K562 (cell line): ENCODE measurements around the gene STX12. TPM values are rescaled to one million over a fixed set of nuclear protein-coding genes. Genes with fewer than 3 reads are reported as not detected.

Experiments used
- DMBX1 ChIP-seq: fragments of 250-450 bp; sonication (Bioruptor Pico); IDR thresholded peaks from 2 replicates; pipeline ENCODE4 v1.8.0; 2022; ENCODE audit warnings: inconsistent platforms, mild to moderate bottlenecking, moderate library complexity, borderline replicate concordance
- FOXK1 ChIP-seq: sonication (generic); formaldehyde crosslinking; IDR thresholded peaks from 2 replicates; pipeline ENCODE4 v1.8.0; 2022; ENCODE audit warnings: missing genetic modification reagents, mild to moderate bottlenecking, borderline replicate concordance
- NR4A1 ChIP-seq, 2 experiments: fragments of 250-450 bp in 1 of 2; fragments of 450-650 bp in 1 of 2; sonication (Bioruptor Pico) in 1 of 2; IDR thresholded peaks; 2 replicates each; pipeline versions ENCODE4 v1.4.0 to v1.6.1; 2016 to 2020; ENCODE audit warnings: mild to moderate bottlenecking in 2 of 2, missing compliant biosample characterization in 1 of 2, missing genetic modification characterization in 1 of 2, moderate library complexity in 1 of 2
- SAFB2 ChIP-seq: fragments of 200-400 bp; formaldehyde crosslinking; IDR thresholded peaks from 2 replicates; pipeline ENCODE4 v1.6.1; 2018; ENCODE audit warnings: borderline replicate concordance, low read length, low read depth, moderate library complexity; ENCODE audit not compliant: severe bottlenecking
- TCF3 ChIP-seq: sonication (generic); formaldehyde crosslinking; IDR thresholded peaks from 2 replicates; pipeline ENCODE4 v1.4.0; 2020; ENCODE audit warnings: mild to moderate bottlenecking, missing genetic modification reagents
- USF2 ChIP-seq: sonication (generic); formaldehyde crosslinking; IDR thresholded peaks from 2 replicates; pipeline ENCODE4 v1.5.0; 2020; ENCODE audit warnings: missing genetic modification reagents
- ZBTB7A ChIP-seq: IDR thresholded peaks from 2 replicates; pipeline ENCODE4 v1.6.1; 2011; ENCODE audit warnings: low read depth, mild to moderate bottlenecking, low read length, moderate library complexity, borderline replicate concordance; ENCODE audit not compliant: control insufficient read depth
- ZC3H4 ChIP-seq: sonication (generic); formaldehyde crosslinking; IDR thresholded peaks from 2 replicates; pipeline ENCODE4 v1.9.0; 2021; ENCODE audit warnings: missing genetic modification reagents, borderline replicate concordance
- ZNF347 ChIP-seq: fragments of 450-650 bp; formaldehyde crosslinking; IDR thresholded peaks from 2 replicates; pipeline ENCODE4 v1.4.0; 2020; ENCODE audit warnings: low read depth, mild to moderate bottlenecking, moderate library complexity
- ZNF780A ChIP-seq: fragments of 250-450 bp; sonication (Bioruptor Pico); IDR thresholded peaks from 2 replicates; pipeline ENCODE4 v1.5.0; 2021; ENCODE audit warnings: mild to moderate bottlenecking
- ZSCAN32 ChIP-seq: fragments of 450-650 bp; formaldehyde crosslinking; IDR thresholded peaks from 2 replicates; pipeline ENCODE4 v1.4.0; 2020; ENCODE audit warnings: mild to moderate bottlenecking, moderate library complexity
- polyA plus RNA-seq, 8 experiments: library from polyadenylated mRNA; depleted of rRNA in 4 of 8; stranded (reverse) in 5 of 8; unstranded in 3 of 8; fragments of >200 nt; fragmentation: Nextera tagmentation in 2 of 8; fragmentation: Illumina TruSeq in 1 of 8; extraction: Ambion mirVana in 2 of 8; extraction: Trizol in 1 of 8; gene quantifications; 2 replicates each; pipeline versions ENCODE4 v1.2.1 to v1.2.3, GENCODE V29; 2011 to 2014; ENCODE audit warnings: inconsistent platforms in 1 of 8, missing spikeins in 1 of 8
- total RNA-seq, 7 experiments: library from RNA; depleted of rRNA in 6 of 7; stranded (reverse); fragments of >200 nt in 6 of 7; fragmentation: Illumina TruSeq in 2 of 7; extraction: Trizol in 2 of 7; gene quantifications; 2 replicates each; pipeline versions ENCODE4 v1.2.1 to v1.2.3, GENCODE V29; 2011 to 2021; ENCODE audit warnings: low replicate concordance in 1 of 7
- TF ChIP-seq, protein P1 (sequence below): fragments of 450-650 bp; IDR thresholded peaks from 2 replicates; pipeline ENCODE4 v1.6.1; 2016; ENCODE audit warnings: low read depth, mild to moderate bottlenecking, moderate library complexity

Gene STX12
- total and polyA plus RNA-seq, 9 of the 15 experiments (the other 6 are each of a cell fraction or from before 2014, with no cell fraction given): 16.9 to 31.3 (median 25.7) TPM

DNA sequence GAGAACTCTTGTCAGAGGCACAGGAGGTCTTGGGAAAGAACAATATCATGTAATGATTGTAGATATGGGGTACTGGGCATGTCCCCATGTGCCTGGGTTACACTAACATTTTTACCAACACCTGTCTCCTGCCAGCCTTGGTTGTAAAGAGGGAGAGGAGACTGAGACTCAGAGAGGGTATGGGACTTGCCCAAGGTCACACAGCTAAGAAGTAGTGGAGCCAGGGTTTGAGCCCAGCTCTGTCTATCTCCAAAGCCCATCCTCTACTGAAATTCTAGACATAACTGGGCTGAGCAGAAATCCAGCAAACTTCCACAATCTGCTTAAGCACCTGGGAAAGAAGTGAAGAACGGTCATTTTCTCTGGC, 96.7 kb downstream of the STX12 start (continued):
- TF ChIP-seq USF2 (CRISPR knock-in tag) (no peak), TCF3 (CRISPR knock-in tag) (no peak), ZNF780A (no peak), ZC3H4 (CRISPR knock-in tag) (no peak), FOXK1 (CRISPR knock-in tag) (no peak), SAFB2 (no peak), ZBTB7A (no peak), ZSCAN32 (CRISPR knock-in tag) (no peak), DMBX1 (no peak), NR4A1 (CRISPR knock-in tag; IDR thresholded peaks at IDR 0.05) (no peak), NR4A1 (tag; IDR thresholded peaks at IDR 0.05) (no peak), ZNF347 (CRISPR knock-in tag) (no peak)
- TF ChIP-seq, protein P1, sequence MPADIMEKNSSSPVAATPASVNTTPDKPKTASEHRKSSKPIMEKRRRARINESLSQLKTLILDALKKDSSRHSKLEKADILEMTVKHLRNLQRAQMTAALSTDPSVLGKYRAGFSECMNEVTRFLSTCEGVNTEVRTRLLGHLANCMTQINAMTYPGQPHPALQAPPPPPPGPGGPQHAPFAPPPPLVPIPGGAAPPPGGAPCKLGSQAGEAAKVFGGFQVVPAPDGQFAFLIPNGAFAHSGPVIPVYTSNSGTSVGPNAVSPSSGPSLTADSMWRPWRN: no peak
- TF ChIP-seq, all 486 proteins: peak for 12
